ENCODE measurements around the gene ABCA4.
"Not testable (repeated sequence)": the region's sequence is repeated elsewhere in the genome, so short reads cannot be mapped to it uniquely, and the experiment has no call there.

The ABCA4 gene

GRCh38 chr1:94154989-94155388 is 34.0 kb upstream of the ABCA4 start:
- H4K8ac ChIP-seq (ENCODE audit: low read depth, low read length), result no peak overlapping the region
- H2AK5ac ChIP-seq (ENCODE audit: low read length), result no peak overlapping the region
- no peaks in the 10 kb centered on the region for H3K79me2 ChIP-seq (ENCODE audit: control insufficient read depth, insufficient read depth, low read length, poor library complexity)
- no peak overlapping the region for H2AFZ ChIP-seq (ENCODE audit: insufficient read depth, low read length, poor library complexity)
- H4K91ac ChIP-seq (ENCODE audit: low read depth, low read length), result no peak overlapping the region
- peaks cover 4 to 5% of the 10 kb centered on the region in 2 experiments for H3K4me1 ChIP-seq (ENCODE audit: control insufficient read depth in 1 of 2, insufficient read depth in 2 of 2, low read length in 2 of 2)
- no peak overlapping the region for H3K4me3 ChIP-seq (ENCODE audit: low read depth, low read length)
- H3K9me3 ChIP-seq (ENCODE audit: insufficient read depth, low read depth, low read length), result no peaks in the 10 kb centered on the region
- H4K12ac ChIP-seq (ENCODE audit: low read depth, low read length), result no peak overlapping the region
- H3K9ac ChIP-seq (ENCODE audit: low read length), result no peak overlapping the region
- H3K36me3 ChIP-seq (ENCODE audit: control insufficient read depth in 1 of 2, insufficient read depth in 2 of 2, low read length in 2 of 2), result no peaks in the 10 kb centered on the region
- H3K79me1 ChIP-seq (ENCODE audit: low read length), result peaks cover 6% of the 10 kb centered on the region
- H3K18ac ChIP-seq (ENCODE audit: low read length), result no peak overlapping the region
- no peak overlapping the region for H3K23ac ChIP-seq (ENCODE audit: low read length)
- DNase-seq, result no peak
- H2BK5ac ChIP-seq (ENCODE audit: low read depth, low read length, poor library complexity), result no peak overlapping the region
- H3K4me2 ChIP-seq (ENCODE audit: low read length), result no peak overlapping the region
- no peak overlapping the region for H3K4ac ChIP-seq (ENCODE audit: low read depth, low read length)
- H3K14ac ChIP-seq (ENCODE audit: low read length), result no peak overlapping the region
- H2BK12ac ChIP-seq (ENCODE audit: low read length), result no peak overlapping the region
- no peak overlapping the region for H3K27ac ChIP-seq (ENCODE audit: low read depth, low read length)
- H3K27me3 ChIP-seq (ENCODE audit: insufficient read depth, low read length), result no peaks in the 10 kb centered on the region
- no CpG with 5 or more reads among the region's 1 CpG for WGBS (ENCODE audit: extremely low coverage, insufficient coverage, insufficient read length)
- no peak overlapping the region for H2BK120ac ChIP-seq (ENCODE audit: insufficient read depth, low read length, poor library complexity)

GRCh38 chr1:94153133-94153532 is 32.2 kb upstream of the ABCA4 start:
- Histone ChIP-seq H3K14ac (ENCODE audit: low read length) (no peak overlapping the region), H4K91ac (ENCODE audit: low read depth, low read length) (no peak overlapping the region), H2AFZ (ENCODE audit: insufficient read depth, low read length, poor library complexity) (no peak overlapping the region), H3K4me3 (ENCODE audit: low read depth, low read length) (no peak overlapping the region), H2BK5ac (ENCODE audit: low read depth, low read length, poor library complexity) (peak overlapping the region; percentile 40), H2BK120ac (ENCODE audit: insufficient read depth, low read length, poor library complexity) (no peak overlapping the region), H3K27ac (ENCODE audit: low read depth, low read length) (no peak overlapping the region), H3K9ac (ENCODE audit: low read length) (no peak overlapping the region), H3K79me1 (ENCODE audit: low read length) (peaks cover 6% of the 10 kb centered on the region), H2AK5ac (ENCODE audit: low read length) (no peak overlapping the region), H4K8ac (ENCODE audit: low read depth, low read length) (no peak overlapping the region), H3K23ac (ENCODE audit: low read length) (no peak overlapping the region), H3K36me3 (ENCODE audit: control insufficient read depth in 1 of 2, insufficient read depth in 2 of 2, low read length in 2 of 2) (no peaks in the 10 kb centered on the region), H3K9me3 (ENCODE audit: insufficient read depth, low read depth, low read length) (no peaks in the 10 kb centered on the region), H3K79me2 (ENCODE audit: control insufficient read depth, insufficient read depth, low read length, poor library complexity) (no peaks in the 10 kb centered on the region), H2BK12ac (ENCODE audit: low read length) (peak overlapping the region; percentile 49), H3K4me2 (ENCODE audit: low read length) (no peak overlapping the region), H3K4ac (ENCODE audit: low read depth, low read length) (no peak overlapping the region), H3K4me1 (ENCODE audit: control insufficient read depth in 1 of 2, insufficient read depth in 2 of 2, low read length in 2 of 2) (peaks cover 4 to 5% of the 10 kb centered on the region in 2 experiments), H3K27me3 (ENCODE audit: insufficient read depth, low read length) (no peaks in the 10 kb centered on the region), H3K18ac (ENCODE audit: low read length) (no peak overlapping the region), H4K12ac (ENCODE audit: low read depth, low read length) (no peak overlapping the region)
- DNase-seq, result peak in 1 of 2 donors; percentile 56
- WGBS (ENCODE audit: extremely low coverage, insufficient coverage, insufficient read length), result no CpG with 5 or more reads among the region's 1 CpG

GRCh38 chr1:94149166-94149565 is 28.2 kb upstream of the ABCA4 start:
- not testable (repeated sequence) for H2AK5ac ChIP-seq (ENCODE audit: low read length); DNase-seq; H3K9ac ChIP-seq (ENCODE audit: low read length); H2BK5ac ChIP-seq (ENCODE audit: low read depth, low read length, poor library complexity); H3K79me1 ChIP-seq (ENCODE audit: low read length); H3K4me3 ChIP-seq (ENCODE audit: low read depth, low read length); H4K8ac ChIP-seq (ENCODE audit: low read depth, low read length); H2BK120ac ChIP-seq (ENCODE audit: insufficient read depth, low read length, poor library complexity); H3K4ac ChIP-seq (ENCODE audit: low read depth, low read length); H3K4me1 ChIP-seq (ENCODE audit: control insufficient read depth in 1 of 2, insufficient read depth in 2 of 2, low read length in 2 of 2); H3K4me2 ChIP-seq (ENCODE audit: low read length); H3K9me3 ChIP-seq (ENCODE audit: insufficient read depth, low read depth, low read length); H3K27ac ChIP-seq (ENCODE audit: low read depth, low read length); H3K23ac ChIP-seq (ENCODE audit: low read length); H2BK12ac ChIP-seq (ENCODE audit: low read length); H3K14ac ChIP-seq (ENCODE audit: low read length); H4K91ac ChIP-seq (ENCODE audit: low read depth, low read length); H3K27me3 ChIP-seq (ENCODE audit: insufficient read depth, low read length); H3K18ac ChIP-seq (ENCODE audit: low read length); H3K36me3 ChIP-seq (ENCODE audit: control insufficient read depth in 1 of 2, insufficient read depth in 2 of 2, low read length in 2 of 2); H4K12ac ChIP-seq (ENCODE audit: low read depth, low read length); H3K79me2 ChIP-seq (ENCODE audit: control insufficient read depth, insufficient read depth, low read length, poor library complexity); H2AFZ ChIP-seq (ENCODE audit: insufficient read depth, low read length, poor library complexity)

GRCh38 chr1:94146273-94146672 is 25.3 kb upstream of the ABCA4 start:
- Histone ChIP-seq H4K8ac (ENCODE audit: low read depth, low read length) (no peak overlapping the region), H3K9ac (ENCODE audit: low read length) (no peak overlapping the region), H3K36me3 (ENCODE audit: control insufficient read depth in 1 of 2, insufficient read depth in 2 of 2, low read length in 2 of 2) (no peaks in the 10 kb centered on the region), H3K27ac (ENCODE audit: low read depth, low read length) (no peak overlapping the region), H4K91ac (ENCODE audit: low read depth, low read length) (no peak overlapping the region), H2BK5ac (ENCODE audit: low read depth, low read length, poor library complexity) (no peak overlapping the region), H3K4ac (ENCODE audit: low read depth, low read length) (no peak overlapping the region), H3K79me1 (ENCODE audit: low read length) (no peaks in the 10 kb centered on the region), H2AFZ (ENCODE audit: insufficient read depth, low read length, poor library complexity) (no peak overlapping the region), H2BK12ac (ENCODE audit: low read length) (peak overlapping the region; percentile 59), H3K9me3 (ENCODE audit: insufficient read depth, low read depth, low read length) (no peaks in the 10 kb centered on the region), H3K79me2 (ENCODE audit: control insufficient read depth, insufficient read depth, low read length, poor library complexity) (no peaks in the 10 kb centered on the region), H3K4me2 (ENCODE audit: low read length) (no peak overlapping the region), H3K4me3 (ENCODE audit: low read depth, low read length) (no peak overlapping the region), H3K27me3 (ENCODE audit: insufficient read depth, low read length) (no peaks in the 10 kb centered on the region), H2AK5ac (ENCODE audit: low read length) (no peak overlapping the region), H4K12ac (ENCODE audit: low read depth, low read length) (no peak overlapping the region), H3K4me1 (ENCODE audit: control insufficient read depth in 1 of 2, insufficient read depth in 2 of 2, low read length in 2 of 2) (peaks cover 3 to 4% of the 10 kb centered on the region in 2 experiments), H3K14ac (ENCODE audit: low read length) (no peak overlapping the region), H3K18ac (ENCODE audit: low read length) (no peak overlapping the region), H3K23ac (ENCODE audit: low read length) (no peak overlapping the region), H2BK120ac (ENCODE audit: insufficient read depth, low read length, poor library complexity) (no peak overlapping the region)
- no peak for DNase-seq
- WGBS (ENCODE audit: extremely low coverage, insufficient coverage, insufficient read length), result no CpG with 5 or more reads among the region's 5 CpGs
